ENCODE measurements around the gene KIAA0513.
"Not testable (repeated sequence)": the region's sequence is repeated elsewhere in the genome, so short reads cannot be mapped to it uniquely, and the experiment has no call there.

KIAA0513 gene

DNA sequence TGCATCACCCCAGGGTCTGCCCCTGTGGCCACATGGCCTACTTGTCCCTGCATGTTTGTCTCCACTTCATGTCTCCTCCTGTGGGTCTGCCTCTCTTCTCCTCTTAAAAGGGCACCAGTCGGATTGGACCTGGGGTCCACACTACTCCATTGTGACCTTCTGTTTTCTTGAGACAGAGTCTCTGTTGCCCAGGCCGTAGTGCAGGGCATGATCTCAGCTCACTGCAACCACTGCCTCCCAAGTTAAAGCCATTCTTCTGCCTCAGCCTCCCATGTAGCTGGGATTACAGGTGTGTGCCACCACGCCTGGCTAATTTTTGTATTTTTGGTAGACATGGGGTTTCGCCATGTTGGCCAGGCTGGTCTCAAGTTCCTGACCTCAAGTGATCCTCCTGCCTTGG is 4.6 kb downstream of the KIAA0513 start:
- Histone ChIP-seq H3K4me1 (ENCODE audit: insufficient read depth, low read length) (peaks cover 14% of the 10 kb centered on the region; the same call in 1 of the 2 replicates), H3K27me3 (ENCODE audit: insufficient read depth, low read length) (peaks cover 13% of the 10 kb centered on the region)
- not testable (repeated sequence) for H3K4me3 ChIP-seq (ENCODE audit: low read length); H3K9ac ChIP-seq (ENCODE audit: low read depth, low read length); H3K27ac ChIP-seq (ENCODE audit: low read depth, low read length); H3K36me3 ChIP-seq (ENCODE audit: insufficient read depth, low read length); H3K9me3 ChIP-seq (ENCODE audit: insufficient read depth, low read depth, low read length)
- WGBS, result 96% methylated on average over 4 of the region's 4 CpGs

DNA sequence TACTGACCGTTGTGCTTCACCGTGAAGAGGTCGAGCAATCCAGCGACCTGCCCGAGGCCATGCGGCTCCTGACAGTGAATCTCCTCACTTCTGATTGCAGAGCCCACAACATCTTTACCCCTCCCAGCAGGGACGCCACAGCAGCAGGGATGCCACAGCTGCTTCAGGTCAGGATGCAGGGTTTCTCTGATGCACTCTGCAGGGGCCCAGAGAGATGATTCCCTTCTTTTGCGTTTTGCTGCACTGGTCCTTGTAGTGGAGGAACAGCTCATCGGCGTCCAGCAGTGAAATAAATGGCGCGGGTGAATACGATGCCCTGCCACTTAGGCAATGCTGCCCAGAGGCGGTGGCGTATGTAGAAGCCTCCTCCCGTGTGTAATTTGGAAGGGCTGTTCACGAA is 5.6 kb downstream of the KIAA0513 start:
- Histone ChIP-seq H3K36me3 (ENCODE audit: insufficient read depth, low read length) (no peaks in the 10 kb centered on the region), H3K27ac (ENCODE audit: low read depth, low read length) (no peak overlapping the region), H3K27me3 (ENCODE audit: insufficient read depth, low read length) (peaks cover 10% of the 10 kb centered on the region), H3K4me3 (ENCODE audit: low read length) (no peak overlapping the region), H3K9ac (ENCODE audit: low read depth, low read length) (no peak overlapping the region; the same call in 1 of the 2 replicates), H3K4me1 (ENCODE audit: insufficient read depth, low read length) (peaks cover 14% of the 10 kb centered on the region; the same call in 1 of the 2 replicates), H3K9me3 (ENCODE audit: insufficient read depth, low read depth, low read length) (no peaks in the 10 kb centered on the region)
- WGBS, result 35% methylated on average over 17 of the region's 17 CpGs

DNA sequence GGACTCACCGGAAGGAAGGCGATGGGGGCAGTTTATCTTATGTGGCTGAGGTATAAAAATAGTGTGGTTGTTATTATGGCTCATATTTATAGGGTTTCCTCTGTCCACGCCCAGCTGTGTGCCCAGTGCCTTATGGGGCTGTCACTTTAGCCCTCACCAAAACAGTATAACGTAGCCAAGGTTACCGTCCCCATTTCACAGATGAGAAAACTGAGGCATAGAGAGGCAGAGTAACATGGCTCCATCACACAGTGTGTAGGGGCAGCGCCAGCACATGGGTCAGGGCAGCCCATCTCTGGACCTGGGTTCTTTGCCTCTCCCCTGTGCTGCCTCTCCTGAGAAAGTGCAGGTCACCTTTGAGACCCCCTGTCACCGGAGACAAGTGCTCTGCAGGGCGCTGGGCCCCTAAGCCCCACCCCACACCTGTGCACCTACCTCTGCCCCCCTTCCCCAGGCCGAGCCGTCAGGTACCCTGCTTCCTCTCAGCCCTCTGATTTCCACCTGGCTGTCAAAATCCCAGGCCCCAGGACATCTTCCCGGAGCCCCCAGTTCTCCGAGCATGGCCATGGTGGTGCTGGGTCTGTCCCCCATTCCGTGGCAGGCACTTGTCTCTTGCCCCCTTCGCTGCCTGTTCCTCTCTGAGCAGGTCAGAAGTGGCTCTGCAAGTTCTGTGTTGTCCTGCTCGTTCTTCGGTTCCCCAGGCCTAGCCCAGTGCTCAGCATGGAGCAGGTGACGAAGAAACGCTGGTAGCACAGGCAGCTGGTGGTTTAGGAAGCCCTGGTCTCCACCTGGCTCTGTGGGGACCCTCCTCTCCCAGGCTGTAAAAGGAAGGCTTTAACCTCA is 7.2 kb downstream of the KIAA0513 start:
- no peak overlapping the region for H3K4me3 ChIP-seq (ENCODE audit: low read length)
- peaks cover 2% of the 10 kb centered on the region; the same call in 1 of the 2 replicates for H3K4me1 ChIP-seq (ENCODE audit: insufficient read depth, low read length)
- WGBS, result 90% methylated on average over 18 of the region's 18 CpGs
- H3K9ac ChIP-seq (ENCODE audit: low read depth, low read length), result no peak overlapping the region
- no peaks in the 10 kb centered on the region for H3K36me3 ChIP-seq (ENCODE audit: insufficient read depth, low read length)
- no peak overlapping the region for H3K27ac ChIP-seq (ENCODE audit: low read depth, low read length)
- H3K27me3 ChIP-seq (ENCODE audit: insufficient read depth, low read length), result no peaks in the 10 kb centered on the region
- H3K9me3 ChIP-seq (ENCODE audit: insufficient read depth, low read depth, low read length), result no peaks in the 10 kb centered on the region

DNA sequence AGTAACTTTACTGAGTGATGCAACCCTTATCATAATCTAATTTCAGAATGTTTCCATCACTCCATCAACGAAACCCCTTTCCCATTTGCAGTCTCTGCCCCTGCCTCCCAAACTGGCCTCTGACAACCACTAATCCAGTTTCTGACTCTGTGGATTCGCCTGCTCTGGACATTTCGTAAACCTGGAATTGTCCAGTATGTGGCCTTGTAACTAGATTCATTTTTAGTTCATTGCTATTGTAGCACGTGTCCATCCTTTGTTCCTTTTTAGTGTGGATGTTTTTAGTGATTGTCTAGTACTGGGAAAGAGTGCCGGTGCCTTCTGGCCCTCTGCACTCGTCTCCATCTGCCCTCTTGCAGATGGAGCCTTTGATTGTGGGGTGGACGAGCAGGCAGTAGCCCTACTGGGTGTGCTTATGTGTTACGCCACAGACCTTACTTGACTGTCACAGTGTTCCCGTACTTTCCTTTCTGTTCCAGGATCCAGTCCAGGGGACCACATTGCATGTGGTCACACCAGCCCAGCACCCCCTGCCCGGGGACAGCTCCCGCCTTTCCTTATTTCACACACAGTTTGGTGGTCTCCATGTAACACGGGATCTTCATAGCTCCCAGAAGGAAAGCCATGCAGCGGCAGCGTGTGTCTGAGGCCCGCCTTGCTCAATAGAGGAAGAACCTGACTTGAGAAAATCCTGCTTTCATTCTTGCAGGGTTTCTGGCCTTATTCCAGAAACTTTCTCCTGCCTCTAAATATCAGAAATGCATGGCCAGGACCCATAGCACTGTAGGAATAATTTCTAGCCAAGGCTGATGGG is 8.8 kb downstream of the KIAA0513 start:
- Histone ChIP-seq H3K4me3 (ENCODE audit: low read length) (no peak overlapping the region), H3K9ac (ENCODE audit: low read depth, low read length) (no peak overlapping the region), H3K36me3 (ENCODE audit: insufficient read depth, low read length) (no peaks in the 10 kb centered on the region), H3K27ac (ENCODE audit: low read depth, low read length) (no peak overlapping the region), H3K4me1 (ENCODE audit: insufficient read depth, low read length) (peaks cover 2% of the 10 kb centered on the region; the same call in 1 of the 2 replicates), H3K9me3 (ENCODE audit: insufficient read depth, low read depth, low read length) (no peaks in the 10 kb centered on the region), H3K27me3 (ENCODE audit: insufficient read depth, low read length) (no peaks in the 10 kb centered on the region)
- 93% methylated on average over 15 of the region's 15 CpGs for WGBS

DNA sequence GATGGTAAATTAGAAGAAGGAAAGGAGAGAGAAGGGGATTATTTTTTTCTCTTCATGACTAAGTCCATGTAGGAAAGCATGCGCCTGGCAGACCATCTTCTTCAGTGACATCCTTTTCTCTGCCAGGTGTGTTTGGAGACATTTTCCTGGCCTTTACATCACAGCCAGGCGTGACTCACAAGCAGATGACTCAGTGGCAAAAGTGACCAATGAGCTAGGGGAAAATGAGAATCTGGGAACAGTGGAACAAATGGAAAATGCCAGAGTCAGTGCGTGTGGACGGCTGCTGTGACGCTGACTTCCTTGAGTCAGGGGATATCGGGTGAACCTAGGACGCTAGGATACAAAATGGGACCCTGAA is 9.4 kb downstream of the KIAA0513 start:
- H3K36me3 ChIP-seq (ENCODE audit: insufficient read depth, low read length), result no peaks in the 10 kb centered on the region
- WGBS, result 87% methylated on average over 7 of the region's 7 CpGs
- H3K27ac ChIP-seq (ENCODE audit: low read depth, low read length), result no peak overlapping the region
- H3K9me3 ChIP-seq (ENCODE audit: insufficient read depth, low read depth, low read length), result no peaks in the 10 kb centered on the region
- no peaks in the 10 kb centered on the region for H3K27me3 ChIP-seq (ENCODE audit: insufficient read depth, low read length)
- H3K4me1 ChIP-seq (ENCODE audit: insufficient read depth, low read length), result peaks cover 2% of the 10 kb centered on the region; the same call in 1 of the 2 replicates
- no peak overlapping the region for H3K4me3 ChIP-seq (ENCODE audit: low read length)
- no peak overlapping the region for H3K9ac ChIP-seq (ENCODE audit: low read depth, low read length)

DNA sequence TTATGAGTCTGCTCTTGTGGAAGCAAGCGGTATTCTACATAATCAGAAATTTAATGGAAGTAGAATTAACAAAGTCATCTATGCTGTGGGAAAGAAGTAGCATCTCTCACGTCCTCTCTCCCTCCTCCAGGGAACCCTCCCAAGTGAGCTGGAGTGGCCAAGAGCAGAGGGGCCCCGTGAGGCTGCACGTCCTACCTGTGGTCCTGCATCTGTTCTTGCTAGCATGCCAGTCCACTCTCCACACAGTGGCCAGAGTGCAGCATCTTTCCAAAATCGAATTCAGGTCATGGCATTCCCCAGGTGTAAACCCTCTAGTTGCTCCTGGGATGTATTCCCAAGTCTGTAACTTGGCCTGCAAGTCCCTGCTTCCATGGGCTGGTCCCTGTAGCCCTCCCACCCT is 10.1 kb downstream of the KIAA0513 start:
- Histone ChIP-seq H3K36me3 (ENCODE audit: insufficient read depth, low read length) (no peaks in the 10 kb centered on the region), H3K9me3 (ENCODE audit: insufficient read depth, low read depth, low read length) (no peaks in the 10 kb centered on the region), H3K4me1 (ENCODE audit: insufficient read depth, low read length) (peaks cover 2% of the 10 kb centered on the region; the same call in 1 of the 2 replicates), H3K9ac (ENCODE audit: low read depth, low read length) (no peak overlapping the region), H3K4me3 (ENCODE audit: low read length) (no peak overlapping the region), H3K27me3 (ENCODE audit: insufficient read depth, low read length) (no peaks in the 10 kb centered on the region), H3K27ac (ENCODE audit: low read depth, low read length) (no peak overlapping the region)
- WGBS, result 86% methylated on average over 4 of the region's 5 CpGs

DNA sequence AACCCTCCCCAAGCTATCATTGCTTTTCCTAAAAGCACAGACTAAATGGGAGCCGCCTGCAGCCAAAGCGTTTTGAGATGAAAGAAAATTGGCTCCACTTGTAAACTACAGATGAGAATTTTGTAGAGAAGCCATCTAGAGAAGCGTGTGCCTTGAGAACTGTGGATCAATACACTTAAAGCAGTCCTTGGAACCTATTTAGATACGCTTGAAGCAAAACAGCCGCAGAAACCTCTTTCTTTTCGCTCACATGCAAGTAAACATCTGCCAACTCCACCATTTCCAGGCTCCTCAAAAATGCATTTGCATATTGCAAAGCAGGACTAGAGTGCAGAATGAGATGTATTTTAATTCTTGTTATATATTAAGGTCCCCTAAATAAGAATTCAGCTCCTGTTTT is 13.1 kb downstream of the KIAA0513 start:
- H3K4me3 ChIP-seq (ENCODE audit: low read length), result no peak overlapping the region
- 92% methylated on average over 6 of the region's 6 CpGs for WGBS

DNA sequence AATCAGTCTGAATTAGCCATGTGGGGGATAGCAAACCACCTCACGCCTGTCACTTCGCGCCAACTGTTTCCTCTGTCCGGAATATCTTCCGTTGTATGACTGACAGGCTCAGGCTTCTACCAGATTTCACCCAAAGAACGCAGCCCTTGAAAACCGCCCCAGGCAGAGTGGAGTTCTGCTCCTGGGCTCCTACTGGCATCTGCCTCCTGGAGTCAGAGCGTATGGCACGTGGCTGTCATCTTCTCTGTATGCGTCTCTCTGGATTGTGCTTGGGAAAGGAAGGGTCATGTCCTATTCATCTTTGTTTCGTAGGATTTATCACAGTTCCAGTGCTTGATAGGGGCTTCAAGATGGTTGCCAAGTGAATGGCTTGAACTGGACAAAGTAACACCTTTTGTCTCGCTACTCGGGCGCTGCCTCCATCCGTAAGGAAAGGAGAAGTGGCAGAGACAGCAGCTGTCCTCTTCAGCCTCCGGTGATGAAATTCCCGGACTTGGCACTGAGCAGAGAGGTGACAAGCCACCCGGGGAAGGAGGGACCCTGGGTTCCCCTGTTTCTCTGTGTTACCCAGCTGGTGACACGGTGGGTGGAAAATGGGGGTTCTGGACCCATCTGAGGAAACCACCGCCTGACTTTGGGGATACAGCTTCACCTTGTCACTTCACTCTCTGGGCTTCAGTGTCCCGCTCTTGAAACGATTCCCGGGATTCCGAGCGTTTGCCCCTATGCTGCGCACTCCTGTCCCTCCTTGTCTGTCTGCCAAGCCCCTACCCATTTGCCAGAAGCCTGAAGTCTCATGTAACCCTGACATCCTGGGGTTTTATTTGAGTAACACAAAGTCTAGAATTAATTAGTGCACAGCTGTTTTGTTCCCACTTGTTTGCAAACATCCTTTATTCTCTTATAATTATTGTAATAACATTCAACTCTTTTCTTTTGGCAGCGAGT is 13.9 kb downstream of the KIAA0513 start:
- Histone ChIP-seq H3K9ac (ENCODE audit: low read depth, low read length) (no peak overlapping the region), H3K27me3 (ENCODE audit: insufficient read depth, low read length) (no peaks in the 10 kb centered on the region), H3K4me3 (ENCODE audit: low read length) (no peak overlapping the region), H3K4me1 (ENCODE audit: insufficient read depth, low read length) (no peaks in the 10 kb centered on the region), H3K36me3 (ENCODE audit: insufficient read depth, low read length) (no peaks in the 10 kb centered on the region), H3K9me3 (ENCODE audit: insufficient read depth, low read depth, low read length) (no peaks in the 10 kb centered on the region), H3K27ac (ENCODE audit: low read depth, low read length) (no peak overlapping the region)
- WGBS, result 94% methylated on average over 27 of the region's 27 CpGs

More for the DNA sequence above, 13.1 kb downstream of the KIAA0513 start:
- no peaks in the 10 kb centered on the region for H3K36me3 ChIP-seq (ENCODE audit: insufficient read depth, low read length)
- no peaks in the 10 kb centered on the region for H3K27me3 ChIP-seq (ENCODE audit: insufficient read depth, low read length)
- H3K9ac ChIP-seq (ENCODE audit: low read depth, low read length), result no peak overlapping the region
- no peaks in the 10 kb centered on the region for H3K4me1 ChIP-seq (ENCODE audit: insufficient read depth, low read length)
- no peaks in the 10 kb centered on the region for H3K9me3 ChIP-seq (ENCODE audit: insufficient read depth, low read depth, low read length)
- no peak overlapping the region for H3K27ac ChIP-seq (ENCODE audit: low read depth, low read length)

DNA sequence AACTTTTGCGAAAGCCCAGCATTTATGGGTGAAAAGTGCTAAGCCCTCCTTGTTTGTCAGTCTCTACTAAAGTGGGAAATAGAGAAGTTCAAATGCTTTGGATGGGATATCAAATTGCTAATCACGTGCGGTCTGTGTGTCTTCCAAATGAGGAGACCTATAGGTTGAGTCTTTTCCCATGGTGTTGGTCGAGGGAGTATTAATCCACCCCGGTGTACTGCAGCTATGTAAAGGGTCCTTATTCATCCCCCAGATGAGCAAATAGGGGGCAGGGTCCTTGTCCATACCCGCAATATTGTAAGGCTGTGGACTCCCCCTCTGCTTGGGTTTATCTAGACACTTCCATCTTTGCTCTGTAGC is 14.6 kb downstream of the KIAA0513 start:
- Histone ChIP-seq H3K4me1 (ENCODE audit: insufficient read depth, low read length) (no peaks in the 10 kb centered on the region), H3K4me3 (ENCODE audit: low read length) (no peak overlapping the region), H3K9me3 (ENCODE audit: insufficient read depth, low read depth, low read length) (no peaks in the 10 kb centered on the region), H3K27me3 (ENCODE audit: insufficient read depth, low read length) (no peaks in the 10 kb centered on the region), H3K9ac (ENCODE audit: low read depth, low read length) (no peak overlapping the region), H3K36me3 (ENCODE audit: insufficient read depth, low read length) (no peaks in the 10 kb centered on the region), H3K27ac (ENCODE audit: low read depth, low read length) (no peak overlapping the region)
- WGBS, result 87% methylated on average over 6 of the region's 6 CpGs

DNA sequence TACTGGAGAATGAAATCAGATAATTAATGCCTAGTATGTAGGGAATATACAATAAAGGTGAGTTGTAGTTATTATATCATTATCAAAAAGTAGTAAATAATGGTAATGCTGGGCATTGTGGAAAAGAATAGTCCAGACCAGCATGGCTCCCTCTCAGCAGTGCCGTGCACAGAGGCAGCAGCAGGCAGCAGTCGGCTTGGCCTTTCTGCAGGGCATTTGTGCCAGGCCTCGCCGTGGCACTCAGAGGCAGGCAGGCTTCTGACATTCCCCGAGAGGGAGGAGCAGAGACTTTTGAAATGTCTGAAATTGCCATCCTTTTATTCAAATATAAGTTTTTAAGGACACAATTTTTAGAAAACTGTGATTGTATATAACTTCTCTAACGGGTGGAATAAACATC is 15.0 kb downstream of the KIAA0513 start:
- Histone ChIP-seq H3K36me3 (ENCODE audit: insufficient read depth, low read length) (no peaks in the 10 kb centered on the region), H3K27me3 (ENCODE audit: insufficient read depth, low read length) (no peaks in the 10 kb centered on the region), H3K4me3 (ENCODE audit: low read length) (no peak overlapping the region), H3K9ac (ENCODE audit: low read depth, low read length) (no peak overlapping the region), H3K4me1 (ENCODE audit: insufficient read depth, low read length) (no peaks in the 10 kb centered on the region), H3K9me3 (ENCODE audit: insufficient read depth, low read depth, low read length) (no peaks in the 10 kb centered on the region), H3K27ac (ENCODE audit: low read depth, low read length) (no peak overlapping the region)
- 92% methylated on average over 4 of the region's 6 CpGs for WGBS
